Hematopoietic multipotent progenitor cell treated with erythropoietin and hydrocortisone succinate and interleukin-3 and kit ligand, for 17 days (in vitro differentiated cells): ENCODE data around the gene FRMD3.
"Not testable (repeated sequence)": the region's sequence is repeated elsewhere in the genome, so short reads cannot be mapped to it uniquely, and the experiment has no call there.

Experiments
- DNase-seq: peaks from one replicate; pipeline ENCODE4 v3.0.0-alpha.2; 2015; ENCODE audit warnings: low spot score

FRMD3 gene

GRCh38 chr9:83521411-83521810, 16.8 kb downstream of the FRMD3 start:
- DNase-seq, result no peak

- DNase-seq, result no peak
Measured at GRCh38 chr9:83521011-83521410, 17.2 kb downstream of the FRMD3 start.

GRCh38 chr9:83520292-83520691, 17.9 kb downstream of the FRMD3 start:
- no peak for DNase-seq

- not testable (repeated sequence) for DNase-seq
Measured at GRCh38 chr9:83517980-83518379, 20.2 kb downstream of the FRMD3 start.

GRCh38 chr9:83514767-83515166, 23.4 kb downstream of the FRMD3 start:
- DNase-seq, result no peak

GRCh38 chr9:83512621-83513020, 25.6 kb downstream of the FRMD3 start:
- no peak for DNase-seq

GRCh38 chr9:83511051-83511450, 27.1 kb downstream of the FRMD3 start:
- no peak for DNase-seq

- DNase-seq, result no peak
Measured at GRCh38 chr9:83509402-83509801, 28.8 kb downstream of the FRMD3 start.

GRCh38 chr9:83508067-83508466, 30.1 kb downstream of the FRMD3 start:
- DNase-seq, result no peak

- no peak for DNase-seq
Measured at GRCh38 chr9:83505282-83505681, 32.9 kb downstream of the FRMD3 start.

- DNase-seq, result no peak
Measured at GRCh38 chr9:83503866-83504265, 34.3 kb downstream of the FRMD3 start.

GRCh38 chr9:83501565-83501964, 36.6 kb downstream of the FRMD3 start:
- DNase-seq, result no peak

- DNase-seq, result no peak
Measured at GRCh38 chr9:83497441-83497840, 40.8 kb downstream of the FRMD3 start.

- no peak for DNase-seq
Measured at GRCh38 chr9:83491995-83492394, 46.2 kb downstream of the FRMD3 start.

- no peak for DNase-seq
Measured at GRCh38 chr9:83491413-83491812, 46.8 kb downstream of the FRMD3 start.

GRCh38 chr9:83489961-83490360, 48.2 kb downstream of the FRMD3 start:
- DNase-seq, result no peak

- no peak for DNase-seq
Measured at GRCh38 chr9:83484990-83485389, 53.2 kb downstream of the FRMD3 start.

- no peak for DNase-seq
Measured at GRCh38 chr9:83483223-83483622, 55.0 kb downstream of the FRMD3 start.

- DNase-seq, result no peak
Measured at GRCh38 chr9:83479765-83480164, 58.4 kb downstream of the FRMD3 start.

- DNase-seq, result no peak
Measured at GRCh38 chr9:83477571-83477970, 60.6 kb downstream of the FRMD3 start.

- DNase-seq, result no peak
Measured at GRCh38 chr9:83477120-83477519, 61.1 kb downstream of the FRMD3 start.

- DNase-seq, result no peak
Measured at GRCh38 chr9:83476513-83476912, 61.7 kb downstream of the FRMD3 start.

GRCh38 chr9:83475741-83476140, 62.5 kb downstream of the FRMD3 start:
- no peak for DNase-seq

GRCh38 chr9:83474631-83475030, 63.6 kb downstream of the FRMD3 start:
- DNase-seq, result no peak

- DNase-seq, result no peak
Measured at GRCh38 chr9:83473488-83473971, 64.7 kb downstream of the FRMD3 start.
